ENCODE measurements around the gene PANK1.

DNA sequence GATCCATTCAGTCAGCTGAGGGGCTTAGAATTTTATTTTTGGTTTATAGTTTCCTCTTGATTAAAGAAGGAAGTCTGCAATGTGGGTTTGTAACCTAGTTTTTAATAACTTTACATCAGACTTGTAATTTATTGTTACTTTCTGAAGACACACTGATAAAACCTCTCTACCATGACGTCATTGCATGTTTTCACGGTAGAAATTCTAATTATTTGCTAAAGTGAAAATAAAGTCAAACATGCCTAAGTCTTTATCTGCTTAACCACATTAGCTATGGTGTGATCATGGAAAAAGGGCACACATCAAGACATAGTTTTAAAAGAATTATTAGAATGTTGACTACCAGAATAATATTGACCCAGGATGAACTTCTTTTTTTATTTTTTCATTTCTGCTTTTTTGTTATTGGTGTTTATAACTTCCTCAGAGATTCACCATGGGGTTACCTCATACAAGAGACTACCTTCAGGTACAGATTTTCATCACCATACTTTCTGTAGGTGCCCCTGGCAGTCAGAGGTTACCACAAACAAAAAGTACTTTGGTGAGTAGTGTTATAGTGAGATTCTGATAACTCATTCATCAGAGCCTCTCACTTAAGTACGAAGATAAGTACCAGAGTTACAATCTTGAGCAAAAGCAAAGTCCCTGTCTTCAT lies 7.0 kb upstream of the PANK1 start:
- TF ChIP-seq CTCF (IDR thresholded peaks at IDR 0.05 in 4 of 5, conservative IDR thresholded peaks at IDR 0.05 in 1 of 5): no peak
- TF ChIP-seq POLR2A (IDR thresholded peaks at IDR 0.05): no peak

Data from gastrocnemius medialis (tissue), 4 donors.